Activated naive CD8-positive, alpha-beta T cell treated with anti-CD3 and anti-CD28 coated beads for 36 hours (primary cell): ENCODE data around the gene FBXW7. TPM values are rescaled to one million over a fixed set of nuclear protein-coding genes. Genes with fewer than 3 reads are reported as not detected.

Experiments
- DNase-seq: peaks from one replicate; pipeline ENCODE4 v3.0.0; 2021
- H3K27ac Mint-ChIP-seq: one replicate; pipeline ENCODE4 v1.8.0; 2022; ENCODE audit warnings: mild to moderate bottlenecking, moderate library complexity, mixed read lengths
- H3K27me3 Mint-ChIP-seq: one replicate; pipeline ENCODE4 v1.8.0; 2022; ENCODE audit warnings: mild to moderate bottlenecking, mixed read lengths
- H3K36me3 Mint-ChIP-seq: one replicate; pipeline ENCODE4 v1.8.0; 2021; ENCODE audit warnings: mild to moderate bottlenecking, mixed read lengths
- H3K4me1 Mint-ChIP-seq: one replicate; pipeline ENCODE4 v1.8.0; 2021; ENCODE audit warnings: mixed read lengths
- H3K4me3 Mint-ChIP-seq: one replicate; pipeline ENCODE4 v1.8.0; 2022; ENCODE audit warnings: mild to moderate bottlenecking, moderate library complexity, mixed read lengths
- H3K9me3 Mint-ChIP-seq: one replicate; pipeline ENCODE4 v1.8.0; 2022; ENCODE audit warnings: mixed read lengths
- total RNA-seq, 2 experiments: library from RNA; stranded (reverse); gene quantifications; one replicate each; pipeline ENCODE4 v1.2.3, GENCODE V29; 2021

FBXW7 gene
- total RNA-seq, 2 experiments from 2014 or later = 26.2 to 26.9 TPM

DNA sequence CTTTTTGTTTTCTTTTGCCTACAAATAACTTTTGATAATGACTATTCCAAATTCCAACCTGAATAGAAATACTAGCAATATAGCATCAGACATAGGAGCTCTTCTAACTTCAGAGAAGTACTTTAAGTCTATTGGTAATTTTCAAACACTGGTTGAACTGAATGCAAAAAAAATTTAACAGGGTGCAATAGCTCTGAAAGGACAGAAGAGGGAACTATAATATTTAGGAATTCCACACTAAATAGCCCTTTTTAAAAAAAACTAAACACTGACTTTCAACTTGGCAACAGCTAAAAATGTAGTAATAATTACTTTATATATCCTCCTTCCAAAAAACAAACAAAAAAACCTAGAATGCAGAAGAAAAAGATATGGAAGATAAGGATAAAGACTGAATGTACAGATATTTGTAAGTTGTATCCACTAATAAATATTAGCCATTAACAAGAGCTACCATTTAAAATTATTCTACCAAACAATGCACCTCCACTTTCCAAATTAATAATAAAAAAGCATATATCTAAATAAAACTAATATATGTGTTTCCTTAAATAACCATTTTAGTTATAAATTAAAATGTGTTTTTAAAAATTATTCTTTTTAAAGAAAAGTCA, 81.4 kb downstream of the FBXW7 start:
- Mint-ChIP-seq H3K27ac (no peak overlapping the region), H3K9me3 (peaks cover 3% of the 10 kb centered on the region), H3K4me3 (no peak overlapping the region), H3K27me3 (no peaks in the 10 kb centered on the region), H3K36me3 (peaks cover 7% of the 10 kb centered on the region), H3K4me1 (peaks cover 31% of the 10 kb centered on the region)
- DNase-seq = no peak

DNA sequence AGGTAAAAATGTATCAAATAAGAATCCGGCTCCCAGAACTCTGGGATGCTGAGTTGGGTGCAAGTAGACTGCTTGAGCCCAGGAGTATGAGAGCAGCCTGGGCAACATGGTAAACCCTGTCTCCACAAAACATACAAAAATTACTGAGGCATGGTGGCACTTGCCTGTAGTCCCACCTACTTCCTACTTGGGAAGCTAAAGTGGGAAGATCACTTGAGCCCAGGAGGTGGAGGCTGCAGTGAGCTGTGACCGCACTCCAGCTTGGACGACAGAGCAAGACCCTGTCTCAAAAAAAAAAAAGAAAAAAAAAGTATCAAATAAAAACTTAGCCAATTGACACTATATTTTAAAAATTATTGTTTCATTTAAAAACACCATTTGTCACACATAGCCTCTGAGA, 84.4 kb downstream of the FBXW7 start:
- DNase-seq = no peak
- Mint-ChIP-seq H3K27ac (no peak overlapping the region), H3K4me3 (no peak overlapping the region), H3K4me1 (peaks cover 30% of the 10 kb centered on the region), H3K36me3 (peaks cover 2% of the 10 kb centered on the region), H3K9me3 (no peaks in the 10 kb centered on the region), H3K27me3 (no peaks in the 10 kb centered on the region)

DNA sequence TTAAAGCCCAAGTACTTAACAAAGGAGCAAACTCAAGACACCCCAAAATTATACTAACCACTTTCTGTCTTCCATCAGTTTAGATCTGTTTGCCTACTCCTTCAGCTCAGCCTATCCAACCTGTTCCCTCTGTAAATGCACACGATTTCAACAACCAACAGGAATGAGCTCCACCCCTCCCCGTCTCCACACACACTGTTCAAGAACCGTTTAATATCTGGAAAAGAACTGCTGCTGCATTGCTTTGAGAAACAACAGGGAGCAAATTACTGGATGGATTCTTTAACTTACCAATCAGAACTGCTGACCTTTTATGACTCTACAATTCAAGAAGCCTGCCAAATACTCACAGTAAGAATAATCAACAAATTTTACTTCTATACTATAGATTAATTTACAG, 87.0 kb downstream of the FBXW7 start:
- Mint-ChIP-seq H3K27me3 (no peaks in the 10 kb centered on the region), H3K4me3 (no peak overlapping the region), H3K36me3 (peaks cover 7% of the 10 kb centered on the region), H3K9me3 (no peaks in the 10 kb centered on the region), H3K27ac (no peak overlapping the region), H3K4me1 (peaks cover 17% of the 10 kb centered on the region)
- no peak for DNase-seq

DNA sequence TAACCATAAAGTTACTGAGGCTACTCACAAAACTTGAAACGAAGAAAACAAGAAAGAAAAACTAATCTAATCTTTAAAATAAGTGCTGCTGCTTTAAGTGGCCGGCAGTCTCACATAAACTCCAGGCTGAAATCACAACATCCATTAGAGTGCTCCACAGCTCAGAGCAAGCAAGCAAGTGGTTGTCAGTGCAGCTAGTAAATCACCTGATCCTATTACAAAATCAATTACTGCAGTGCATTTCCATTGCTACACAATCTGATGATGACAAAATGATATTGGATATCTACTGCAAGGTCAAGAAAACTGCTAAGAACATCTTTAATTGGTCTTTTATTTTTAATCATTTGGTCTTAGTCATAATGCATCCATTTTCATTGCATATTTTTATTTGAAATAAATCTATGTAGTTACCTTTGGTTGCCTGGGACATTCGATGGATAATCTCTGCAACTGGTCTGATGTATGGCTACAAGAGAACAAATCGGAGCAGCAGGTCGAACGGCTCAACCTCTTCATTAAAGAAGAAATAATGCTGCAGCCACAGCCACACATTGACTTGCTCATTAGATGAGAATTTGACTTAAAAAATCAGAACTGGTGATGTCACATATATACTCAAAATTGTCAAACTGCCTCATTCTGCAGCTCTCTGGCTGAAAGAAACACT, 87.7 kb downstream of the FBXW7 start:
- Mint-ChIP-seq H3K27me3 (no peaks in the 10 kb centered on the region), H3K36me3 (peaks cover 7% of the 10 kb centered on the region), H3K9me3 (no peaks in the 10 kb centered on the region), H3K4me3 (no peak overlapping the region), H3K27ac (no peak overlapping the region), H3K4me1 (peaks cover 17% of the 10 kb centered on the region)
- no peak for DNase-seq

DNA sequence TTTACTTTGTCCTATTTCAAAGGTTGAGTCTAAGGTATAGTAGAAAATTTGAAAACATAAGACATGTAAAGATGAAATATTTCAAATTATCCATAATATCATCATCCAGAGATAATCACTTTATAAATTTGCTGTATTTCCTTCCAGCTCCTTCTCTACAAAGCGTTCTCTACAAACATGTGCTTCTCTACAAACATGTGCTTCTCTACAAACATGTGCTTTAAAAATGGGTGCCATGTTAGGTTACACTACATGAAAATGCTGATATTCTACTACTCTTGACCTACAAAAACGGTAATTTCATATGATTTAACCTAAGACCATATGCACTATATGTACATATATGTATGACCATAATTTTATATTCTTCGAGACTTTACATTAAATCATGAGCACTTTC, 92.0 kb downstream of the FBXW7 start:
- Mint-ChIP-seq H3K27ac (no peak overlapping the region), H3K36me3 (peaks cover 14% of the 10 kb centered on the region), H3K4me3 (no peak overlapping the region), H3K27me3 (no peaks in the 10 kb centered on the region), H3K9me3 (no peaks in the 10 kb centered on the region), H3K4me1 (peaks cover 20% of the 10 kb centered on the region)
- no peak for DNase-seq

DNA sequence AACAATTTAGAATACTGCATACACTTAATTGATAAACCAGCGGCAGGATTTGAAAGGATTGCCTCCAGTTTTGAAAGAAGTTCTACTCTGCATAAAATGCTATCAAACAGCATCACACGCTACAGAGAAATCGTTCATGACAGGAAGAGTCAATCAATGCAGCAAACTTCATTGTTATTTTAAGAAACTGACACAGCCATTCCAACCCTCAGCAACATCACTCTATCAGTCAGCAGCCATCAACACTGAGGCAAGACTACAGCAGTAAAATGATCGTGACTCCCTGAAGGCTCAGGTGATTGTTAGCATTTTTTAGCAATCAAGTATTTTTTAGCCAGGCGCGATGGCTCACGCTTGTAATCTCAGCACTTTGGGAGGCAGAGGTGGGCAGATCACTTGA, 98.3 kb downstream of the FBXW7 start:
- Mint-ChIP-seq H3K27me3 (no peaks in the 10 kb centered on the region), H3K36me3 (peaks cover 29% of the 10 kb centered on the region)

DNA sequence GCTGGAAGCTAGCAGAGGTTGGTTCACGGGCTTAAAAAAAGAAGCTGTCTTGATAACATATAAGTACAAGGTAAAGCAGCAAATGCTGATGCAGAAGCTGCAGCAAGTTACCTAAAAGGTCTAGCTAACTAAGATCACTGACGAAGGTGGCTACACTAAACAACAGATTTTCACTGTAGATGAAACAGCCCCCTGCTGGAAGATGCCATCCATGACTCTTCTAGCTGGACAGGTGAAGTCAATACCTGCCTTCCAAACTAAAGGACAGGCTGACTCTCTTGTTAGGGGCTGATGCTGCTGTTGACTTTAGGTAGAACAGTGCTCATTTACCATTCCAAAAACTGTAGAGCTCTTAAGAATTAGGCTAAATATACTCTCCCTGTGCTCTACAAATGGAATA, 99.5 kb downstream of the FBXW7 start:
- peaks cover 28% of the 10 kb centered on the region for H3K36me3 Mint-ChIP-seq
- H3K4me1 Mint-ChIP-seq = peaks cover 42% of the 10 kb centered on the region
- peaks cover 2% of the 10 kb centered on the region for H3K9me3 Mint-ChIP-seq
- H3K4me3 Mint-ChIP-seq = no peak overlapping the region
- no peak for DNase-seq
- H3K27ac Mint-ChIP-seq = peak overlapping the region; percentile 79
- H3K27me3 Mint-ChIP-seq = no peaks in the 10 kb centered on the region

More for the DNA sequence above, 98.3 kb downstream of the FBXW7 start:
- Mint-ChIP-seq H3K9me3 (peaks cover 2% of the 10 kb centered on the region), H3K4me1 (peaks cover 36% of the 10 kb centered on the region), H3K4me3 (no peak overlapping the region), H3K27ac (no peak overlapping the region)
- DNase-seq = no peak

DNA sequence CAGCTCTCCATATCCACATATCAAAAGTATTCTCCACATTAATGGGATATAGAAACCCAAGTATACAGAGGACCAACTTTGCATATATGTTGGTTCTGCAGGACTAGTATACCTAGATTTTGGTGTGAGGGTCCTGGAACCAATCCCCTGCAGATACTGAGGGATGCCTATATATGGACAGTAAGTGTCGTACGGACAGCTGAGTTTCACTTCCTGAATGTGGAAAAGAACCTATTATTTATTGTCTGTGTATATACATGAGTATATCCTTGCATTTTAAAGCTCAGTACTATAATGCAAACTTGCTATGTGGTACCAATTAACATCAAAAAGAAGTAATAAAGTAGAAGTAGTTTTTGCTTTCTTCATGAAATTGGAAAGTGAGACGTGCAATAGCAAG, 101.9 kb downstream of the FBXW7 start:
- DNase-seq = no peak

DNA sequence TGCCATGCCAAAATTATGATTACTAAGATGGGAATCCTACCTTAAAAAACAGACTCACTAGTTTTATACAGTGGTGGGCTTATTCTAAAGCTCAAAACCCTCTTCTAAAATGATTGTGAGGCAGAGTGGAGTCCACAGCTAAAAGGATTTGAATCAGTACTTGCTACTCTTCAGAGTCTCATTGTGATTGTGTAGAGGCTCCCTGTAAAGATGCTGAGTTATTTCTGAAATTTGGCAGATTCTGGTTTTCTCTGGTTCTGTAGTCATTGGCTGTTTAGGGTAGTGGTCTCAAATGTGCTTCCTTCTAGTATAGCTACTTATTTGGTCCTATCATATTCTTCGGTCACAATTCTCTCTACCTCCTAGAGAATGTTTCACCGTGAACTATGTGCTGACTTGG, 104.1 kb downstream of the FBXW7 start:
- H3K4me3 Mint-ChIP-seq = no peak overlapping the region

More for the DNA sequence above, 101.9 kb downstream of the FBXW7 start:
- H3K27me3 Mint-ChIP-seq = no peaks in the 10 kb centered on the region
- no peak overlapping the region for H3K4me3 Mint-ChIP-seq
- peaks cover 46% of the 10 kb centered on the region for H3K4me1 Mint-ChIP-seq
- peaks cover 2% of the 10 kb centered on the region for H3K9me3 Mint-ChIP-seq
- H3K36me3 Mint-ChIP-seq = peaks cover 29% of the 10 kb centered on the region
- no peak overlapping the region for H3K27ac Mint-ChIP-seq

DNA sequence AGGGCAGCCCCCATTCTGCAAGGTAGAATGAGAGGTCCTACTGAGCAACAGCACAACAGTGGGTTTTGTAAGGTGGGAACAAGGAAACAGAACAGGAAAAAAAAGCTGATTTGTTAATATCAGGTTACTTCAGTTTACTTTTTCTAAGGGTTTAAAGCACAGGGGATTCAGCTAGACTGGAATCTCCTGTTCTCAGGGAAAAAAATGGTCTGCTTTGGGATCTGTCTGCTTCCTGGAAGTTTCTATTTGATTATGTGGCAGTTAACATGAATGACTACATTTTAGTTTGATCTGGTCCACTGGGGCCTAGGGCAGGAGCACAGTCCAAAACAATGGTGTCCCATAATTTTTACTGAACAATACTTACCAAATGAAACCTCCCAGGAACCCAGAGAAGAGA, 104.6 kb downstream of the FBXW7 start:
- Mint-ChIP-seq H3K36me3 (peaks cover 19% of the 10 kb centered on the region), H3K4me3 (no peak overlapping the region), H3K27ac (no peak overlapping the region), H3K4me1 (peaks cover 39% of the 10 kb centered on the region), H3K27me3 (no peaks in the 10 kb centered on the region), H3K9me3 (no peaks in the 10 kb centered on the region)
- no peak for DNase-seq

More for the DNA sequence above, 104.1 kb downstream of the FBXW7 start:
- Mint-ChIP-seq H3K27ac (no peak overlapping the region), H3K9me3 (no peaks in the 10 kb centered on the region), H3K36me3 (peaks cover 18% of the 10 kb centered on the region), H3K27me3 (no peaks in the 10 kb centered on the region), H3K4me1 (peaks cover 44% of the 10 kb centered on the region)
- DNase-seq = no peak

DNA sequence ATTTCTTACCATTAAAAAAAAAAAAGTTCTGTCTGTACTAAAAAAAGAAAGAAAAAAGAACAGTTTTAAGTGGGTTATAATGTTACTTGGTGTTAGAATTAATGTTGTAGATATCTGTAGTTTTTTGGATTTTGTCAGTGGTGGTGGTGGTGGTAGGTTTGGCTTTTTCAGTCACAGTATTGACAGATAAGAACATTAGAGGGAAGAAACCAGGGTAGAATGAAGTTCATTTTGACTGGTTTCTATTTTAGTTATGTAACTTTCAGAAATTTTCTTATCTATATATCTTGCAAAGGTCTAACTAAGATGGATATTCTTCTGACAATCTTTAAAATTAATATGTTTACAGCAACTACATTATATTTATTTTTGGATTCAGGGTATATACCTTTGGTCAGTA, 105.4 kb downstream of the FBXW7 start:
- no peak overlapping the region for H3K27ac Mint-ChIP-seq
- H3K9me3 Mint-ChIP-seq = no peaks in the 10 kb centered on the region
- peaks cover 22% of the 10 kb centered on the region for H3K36me3 Mint-ChIP-seq
- peaks cover 33% of the 10 kb centered on the region for H3K4me1 Mint-ChIP-seq
- H3K4me3 Mint-ChIP-seq = no peak overlapping the region
- no peaks in the 10 kb centered on the region for H3K27me3 Mint-ChIP-seq
- no peak for DNase-seq

DNA sequence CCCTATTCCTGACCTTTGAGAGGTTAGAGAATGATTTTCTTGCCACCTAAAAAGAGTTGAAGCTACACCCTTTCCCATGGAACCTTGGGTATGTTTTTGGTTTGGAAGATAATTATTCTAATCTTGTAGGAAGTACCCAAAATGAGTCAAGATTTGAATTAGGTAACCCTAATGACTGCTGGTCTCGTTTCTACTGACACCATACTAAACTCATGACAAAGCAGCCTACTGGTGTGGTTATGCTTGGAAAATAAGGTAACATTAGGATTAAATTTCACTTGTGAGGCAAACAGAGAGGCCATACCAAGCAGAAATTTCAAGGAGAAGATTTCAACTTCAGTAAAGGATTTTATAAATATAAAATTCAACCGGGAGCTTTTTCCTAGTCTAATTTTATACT, 107.9 kb downstream of the FBXW7 start:
- Mint-ChIP-seq H3K4me1 (peaks cover 23% of the 10 kb centered on the region), H3K36me3 (peaks cover 19% of the 10 kb centered on the region), H3K27me3 (no peaks in the 10 kb centered on the region), H3K4me3 (no peak overlapping the region), H3K27ac (no peak overlapping the region), H3K9me3 (no peaks in the 10 kb centered on the region)
- no peak for DNase-seq

DNA sequence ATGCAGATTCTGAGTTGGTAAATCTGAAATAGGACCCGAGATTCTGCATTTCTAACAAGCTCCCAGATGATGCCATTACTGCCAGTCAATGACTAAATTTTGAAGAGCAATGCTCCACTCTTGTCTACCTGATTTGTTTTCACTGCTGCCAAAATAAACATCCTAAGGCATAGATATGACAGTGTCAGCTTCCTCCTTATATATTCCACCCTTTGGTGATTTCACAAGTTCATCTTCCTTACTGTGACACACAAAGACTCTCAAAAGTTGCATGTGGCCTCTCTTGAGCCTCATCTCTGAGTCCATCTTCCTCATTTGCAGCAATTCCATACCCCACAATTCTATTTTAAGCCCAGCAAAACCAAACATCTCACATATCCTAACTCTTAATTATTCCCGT, 110.9 kb downstream of the FBXW7 start:
- Mint-ChIP-seq H3K4me1 (peaks cover 22% of the 10 kb centered on the region), H3K27me3 (no peaks in the 10 kb centered on the region), H3K4me3 (no peak overlapping the region), H3K27ac (no peak overlapping the region), H3K36me3 (peaks cover 15% of the 10 kb centered on the region), H3K9me3 (no peaks in the 10 kb centered on the region)
- DNase-seq = no peak

DNA sequence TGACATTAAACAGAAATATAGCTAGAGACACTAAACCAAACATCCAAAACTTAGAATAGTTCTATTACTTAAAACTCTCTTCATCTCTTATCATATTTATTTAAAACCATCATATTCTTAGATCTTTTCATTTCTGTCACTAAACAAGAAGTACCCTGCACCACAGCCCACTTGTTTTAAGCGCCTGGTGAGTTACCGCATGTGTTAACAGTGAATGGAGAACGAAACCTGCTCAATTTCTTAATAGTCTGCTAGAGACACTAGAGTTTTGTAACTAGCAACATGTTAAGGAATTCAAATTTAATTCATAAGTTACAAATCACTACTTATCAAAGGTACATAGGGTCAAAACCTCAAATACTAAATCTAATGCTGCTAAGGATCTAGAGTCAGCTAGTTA, 111.5 kb downstream of the FBXW7 start:
- Mint-ChIP-seq H3K4me1 (peaks cover 28% of the 10 kb centered on the region), H3K36me3 (peaks cover 16% of the 10 kb centered on the region), H3K4me3 (no peak overlapping the region), H3K27ac (no peak overlapping the region), H3K9me3 (no peaks in the 10 kb centered on the region), H3K27me3 (no peaks in the 10 kb centered on the region)
- DNase-seq = no peak

DNA sequence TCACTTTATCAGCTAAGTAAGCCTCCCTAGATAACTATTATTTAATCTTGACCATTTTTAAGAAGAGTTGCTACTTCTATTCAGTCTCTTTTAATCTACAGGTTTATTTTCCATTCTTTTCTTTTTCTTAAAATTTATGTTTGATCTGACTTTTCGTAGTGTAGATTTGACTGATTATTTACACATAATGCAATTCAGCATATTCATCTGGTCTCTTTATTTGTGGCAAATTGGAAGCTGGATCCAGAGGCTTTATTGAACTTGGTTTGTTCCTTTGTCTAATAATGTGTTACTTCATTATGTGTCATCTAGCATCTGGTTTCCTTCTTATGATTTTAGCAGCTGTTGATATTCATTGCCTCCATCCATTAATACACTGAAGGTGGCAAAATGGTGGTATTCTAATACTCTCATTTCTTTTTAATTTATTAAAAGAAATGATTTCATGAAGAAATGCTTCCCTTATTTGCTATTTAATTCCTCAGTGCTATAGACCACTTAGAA, 113.0 kb downstream of the FBXW7 start:
- DNase-seq = no peak
- Mint-ChIP-seq H3K27me3 (no peaks in the 10 kb centered on the region), H3K27ac (no peak overlapping the region), H3K36me3 (peaks cover 12% of the 10 kb centered on the region), H3K4me1 (peaks cover 30% of the 10 kb centered on the region), H3K9me3 (no peaks in the 10 kb centered on the region), H3K4me3 (no peak overlapping the region)

DNA sequence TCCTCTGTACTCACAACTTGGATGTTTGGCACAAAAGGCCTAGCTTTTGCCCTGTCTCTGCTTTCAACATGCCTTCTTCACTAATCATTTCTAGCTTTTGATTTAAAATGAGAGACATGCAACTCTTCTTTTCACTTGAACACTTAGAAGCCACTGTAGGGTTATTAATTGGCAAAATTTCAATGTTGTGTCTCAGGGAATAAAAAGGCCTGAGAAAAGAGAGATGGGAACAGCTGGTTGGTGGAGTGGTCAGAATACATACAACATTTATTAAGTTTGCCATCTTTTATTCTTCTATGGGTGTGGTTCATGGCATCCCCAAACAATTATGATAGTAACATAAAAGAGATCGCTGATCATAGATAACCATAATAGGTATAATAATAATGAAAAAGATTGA, 114.3 kb downstream of the FBXW7 start:
- Mint-ChIP-seq H3K4me3 (no peak overlapping the region), H3K27ac (no peak overlapping the region), H3K4me1 (peaks cover 29% of the 10 kb centered on the region), H3K27me3 (no peaks in the 10 kb centered on the region), H3K9me3 (no peaks in the 10 kb centered on the region), H3K36me3 (peaks cover 11% of the 10 kb centered on the region)
- DNase-seq = no peak
